IMR-90 (cell line): ENCODE data around the gene COL4A5.

Experiments used
- CTCF ChIP-seq: conservative IDR thresholded peaks from 2 replicates; pipeline ENCODE4 v1.5.1; 2012; ENCODE audit warnings: mild to moderate bottlenecking, low read depth, low read length, improper control_type of control experiment
- MAZ ChIP-seq: IDR thresholded peaks from 2 replicates; pipeline ENCODE4 v1.6.1; 2012; ENCODE audit warnings: low read depth, mild to moderate bottlenecking, low read length, improper control_type of control experiment, moderate library complexity, borderline replicate concordance
- POLR2A ChIP-seq: IDR thresholded peaks from 2 replicates; pipeline ENCODE4 v1.6.1; 2012; ENCODE audit warnings: mild to moderate bottlenecking, low read depth, low read length
- RAD21 ChIP-seq: IDR thresholded peaks from 2 replicates; pipeline ENCODE4 v1.6.1; 2012; ENCODE audit warnings: low read length, improper control_type of control experiment
- RFX5 ChIP-seq: IDR thresholded peaks from 2 replicates; pipeline ENCODE4 v1.8.0; 2012; ENCODE audit warnings: low read depth, mild to moderate bottlenecking, low read length, moderate library complexity

- TF ChIP-seq RFX5 (no peak), MAZ (no peak), CTCF (no peak), RAD21 (no peak), POLR2A (no peak)
Observed at GRCh38 chrX:108712886-108713285, 273.2 kb downstream of the COL4A5 start.
